Spinal cord (tissue), 10 donors: ENCODE data around the gene PAQR4. TPM values are rescaled to one million over a fixed set of nuclear protein-coding genes. Genes with fewer than 3 reads are reported as not detected.
"Not testable (repeated sequence)": the region's sequence is repeated elsewhere in the genome, so short reads cannot be mapped to it uniquely, and the experiment has no call there.

Experiments used
- DNase-seq, 6 donors: peaks; one replicate each; pipeline versions ENCODE4 v3.0.0 to v3.0.0-alpha.2; 2013 to 2015; ENCODE audit warnings: low spot score in 6 of 6, low read depth in 4 of 6
- H3K27ac ChIP-seq: one replicate; pipeline ENCODE4 v1.5.1; 2013; ENCODE audit warnings: low read depth, low read length, control low read depth
- H3K27me3 ChIP-seq: one replicate; pipeline ENCODE4 v1.6.1; 2013; ENCODE audit warnings: low read length; ENCODE audit not compliant: control insufficient read depth, insufficient read depth
- H3K36me3 ChIP-seq: one replicate; pipeline ENCODE4 v1.6.1; 2013; ENCODE audit warnings: low read length; ENCODE audit not compliant: control insufficient read depth, insufficient read depth
- H3K4me1 ChIP-seq: one replicate; pipeline ENCODE4 v1.6.1; 2013; ENCODE audit warnings: low read length; ENCODE audit not compliant: control insufficient read depth, insufficient read depth
- H3K4me3 ChIP-seq: one replicate; pipeline ENCODE4 v1.5.1; 2013; ENCODE audit warnings: low read depth, low read length, control low read depth
- H3K9me3 ChIP-seq: one replicate; pipeline ENCODE4 v1.6.1; 2013; ENCODE audit warnings: low read length; ENCODE audit not compliant: control insufficient read depth, insufficient read depth
- WGBS: methylation state at CpG from one replicate; pipeline ENCODE4 v1.1.5; 2013; ENCODE audit warnings: missing lambda C conversion rate; ENCODE audit not compliant: insufficient coverage; 5-methylcytosine and 5-hydroxymethylcytosine counted together
- polyA plus RNA-seq, 2 donors: library from polyadenylated mRNA; unstranded; fragments of 120-200 nt; gene quantifications; one replicate each; pipeline ENCODE4 v1.2.1, GENCODE V29; 2013; ENCODE audit not compliant: insufficient read length in 2 of 2
- total RNA-seq, 2 donors: library from RNA; depleted of rRNA in 1 of 2; stranded (reverse); fragments of 120-200 nt in 1 of 2; fragments of >200 nt in 1 of 2; gene quantifications; one replicate each; pipeline versions ENCODE4 v1.2.3 to v1.2.4, GENCODE V29; 2013 to 2014
- donor health status: healthy.

PAQR4 gene
- total and polyA plus RNA-seq, 4 donors = 22.6 to 82.4 (median 50.2) TPM

- H3K36me3 ChIP-seq = peaks cover 63% of the 10 kb centered on the region
- no peak overlapping the region for H3K27ac ChIP-seq
- no peak overlapping the region for H3K4me3 ChIP-seq
- WGBS = 76% methylated on average over 10 of the region's 11 CpGs
- no peaks in the 10 kb centered on the region for H3K27me3 ChIP-seq
- DNase-seq = no peak
- no peaks in the 10 kb centered on the region for H3K9me3 ChIP-seq
- H3K4me1 ChIP-seq = peaks cover 22% of the 10 kb centered on the region
Observed at GRCh38 chr16:2928796-2929195, 40.4 kb upstream of the PAQR4 start.

- peaks cover 18% of the 10 kb centered on the region for H3K4me1 ChIP-seq
- H3K4me3 ChIP-seq = no peak overlapping the region
- no peaks in the 10 kb centered on the region for H3K9me3 ChIP-seq
- no peak for DNase-seq
- peaks cover 66% of the 10 kb centered on the region for H3K36me3 ChIP-seq
- H3K27me3 ChIP-seq = no peaks in the 10 kb centered on the region
- 93% methylated on average over 14 of the region's 14 CpGs for WGBS
- no peak overlapping the region for H3K27ac ChIP-seq
Observed at GRCh38 chr16:2929693-2930092, 39.5 kb upstream of the PAQR4 start.

GRCh38 chr16:2930236-2930635, 38.9 kb upstream of the PAQR4 start:
- Histone ChIP-seq H3K27me3 (no peaks in the 10 kb centered on the region), H3K27ac (no peak overlapping the region), H3K9me3 (no peaks in the 10 kb centered on the region), H3K36me3 (peaks cover 65% of the 10 kb centered on the region), H3K4me3 (no peak overlapping the region), H3K4me1 (peaks cover 13% of the 10 kb centered on the region)
- 96% methylated on average over 14 of the region's 15 CpGs for WGBS
- DNase-seq = no peak

GRCh38 chr16:2931231-2931914, 37.8 kb upstream of the PAQR4 start:
- not testable (repeated sequence) for H3K9me3 ChIP-seq, H3K27ac ChIP-seq, H3K4me1 ChIP-seq, H3K27me3 ChIP-seq, DNase-seq, H3K4me3 ChIP-seq
- peaks cover 77% of the 10 kb centered on the region for H3K36me3 ChIP-seq
- 80% methylated on average over 6 of the region's 13 CpGs for WGBS

GRCh38 chr16:2933136-2933535, 36.0 kb upstream of the PAQR4 start:
- Histone ChIP-seq H3K36me3 (peaks cover 94% of the 10 kb centered on the region), H3K27me3 (no peaks in the 10 kb centered on the region), H3K4me3 (no peak overlapping the region), H3K4me1 (no peaks in the 10 kb centered on the region), H3K27ac (no peak overlapping the region), H3K9me3 (no peaks in the 10 kb centered on the region)
- DNase-seq = no peak
- WGBS = 96% methylated on average over 30 of the region's 30 CpGs

- Histone ChIP-seq H3K27me3 (no peaks in the 10 kb centered on the region), H3K9me3 (no peaks in the 10 kb centered on the region), H3K4me3 (no peak overlapping the region), H3K36me3 (peaks cover 96% of the 10 kb centered on the region), H3K4me1 (no peaks in the 10 kb centered on the region), H3K27ac (no peak overlapping the region)
- no peak for DNase-seq
- 92% methylated on average over 17 of the region's 22 CpGs for WGBS
Observed at GRCh38 chr16:2933701-2934100, 35.4 kb upstream of the PAQR4 start.

- Histone ChIP-seq H3K4me3 (no peak overlapping the region), H3K9me3 (no peaks in the 10 kb centered on the region), H3K4me1 (no peaks in the 10 kb centered on the region), H3K27me3 (no peaks in the 10 kb centered on the region), H3K36me3 (peaks cover 96% of the 10 kb centered on the region), H3K27ac (no peak overlapping the region)
- no peak for DNase-seq
- 83% methylated on average over 12 of the region's 15 CpGs for WGBS
Observed at GRCh38 chr16:2934450-2934849, 34.7 kb upstream of the PAQR4 start.

GRCh38 chr16:2936436-2937011, 32.6 kb upstream of the PAQR4 start:
- no peak overlapping the region for H3K4me3 ChIP-seq
- H3K4me1 ChIP-seq = no peaks in the 10 kb centered on the region
- peaks cover 95% of the 10 kb centered on the region for H3K36me3 ChIP-seq
- no peaks in the 10 kb centered on the region for H3K9me3 ChIP-seq
- WGBS = 86% methylated on average over 21 of the region's 22 CpGs
- DNase-seq = no peak
- no peak overlapping the region for H3K27ac ChIP-seq
- H3K27me3 ChIP-seq = no peaks in the 10 kb centered on the region

GRCh38 chr16:2937170-2937569, 32.0 kb upstream of the PAQR4 start:
- no peaks in the 10 kb centered on the region for H3K9me3 ChIP-seq
- H3K4me1 ChIP-seq = no peaks in the 10 kb centered on the region
- H3K4me3 ChIP-seq = no peak overlapping the region
- peaks cover 92% of the 10 kb centered on the region for H3K36me3 ChIP-seq
- DNase-seq = no peak
- 89% methylated on average over 24 of the region's 24 CpGs for WGBS
- no peak overlapping the region for H3K27ac ChIP-seq
- H3K27me3 ChIP-seq = no peaks in the 10 kb centered on the region

- Histone ChIP-seq H3K9me3 (no peaks in the 10 kb centered on the region), H3K4me3 (no peak overlapping the region), H3K27me3 (no peaks in the 10 kb centered on the region), H3K27ac (no peak overlapping the region), H3K4me1 (no peaks in the 10 kb centered on the region), H3K36me3 (peaks cover 89% of the 10 kb centered on the region)
- DNase-seq = no peak
- WGBS = 95% methylated on average over 9 of the region's 12 CpGs
Observed at GRCh38 chr16:2938206-2938605, 30.9 kb upstream of the PAQR4 start.
